Bronchial epithelial cell (primary cell): Measurements from ENCODE around the gene RSPH6A. TPM values are rescaled to one million over a fixed set of nuclear protein-coding genes. Genes with fewer than 3 reads are reported as not detected.
A peak's percentile ranks its signal among the peaks of the same experiment; 100 is the strongest.

Experiments used
- DNase-seq: peaks from one replicate; pipeline ENCODE4 v3.0.0-alpha.2; 2010; ENCODE audit warnings: low read depth
- FAIRE-seq: peaks from 2 replicates; lab custom pipeline; 2011; peaks lifted over from hg19 to GRCh38; lab: Jason Lieb, UNC
- H3K27me3 ChIP-seq: 2 replicates; pipeline ENCODE4 v1.5.1; 2011; ENCODE audit warnings: low read length; ENCODE audit not compliant: control insufficient read depth, insufficient read depth
- H3K36me3 ChIP-seq: 2 replicates; pipeline ENCODE4 v1.5.1; 2011; ENCODE audit warnings: low read length; ENCODE audit not compliant: control insufficient read depth, insufficient read depth
- H3K4me3 ChIP-seq: 2 replicates; pipeline ENCODE4 v1.5.1; 2011; ENCODE audit warnings: mild to moderate bottlenecking, low read depth, low read length, control low read depth
- CTCF ChIP-seq: IDR thresholded peaks from 2 replicates; pipeline ENCODE4 v1.5.1; 2011; ENCODE audit warnings: mild to moderate bottlenecking, moderate library complexity, low read length, control low read depth, inconsistent platforms; ENCODE audit not compliant: insufficient read depth, severe bottlenecking
- total RNA-seq: library from RNA; depleted of rRNA; stranded (reverse); fragments of >200 nt; gene quantifications from 2 replicates; pipeline ENCODE4 v1.2.1, GENCODE V29; 2014

Gene RSPH6A
- total RNA-seq, 1 donor from 2014 or later, result not detected

- Histone ChIP-seq H3K36me3 (peaks cover 3% of the 10 kb centered on the region), H3K27me3 (peaks cover 15% of the 10 kb centered on the region), H3K4me3 (peak overlapping the region; percentile 97)
- FAIRE-seq, result no peak
- DNase-seq, result no peak
- TF ChIP-seq CTCF, result no peak
These were observed 47.1 kb upstream of the RSPH6A start for GRCh38 chr19:45862271-45862563.

GRCh38 chr19:45860359-45861259 is 45.5 kb upstream of the RSPH6A start:
- FAIRE-seq (no peak), DNase-seq (no peak)
- no peak for TF ChIP-seq CTCF
- Histone ChIP-seq H3K36me3 (peaks cover 3% of the 10 kb centered on the region), H3K27me3 (peaks cover 11% of the 10 kb centered on the region), H3K4me3 (no peak overlapping the region)

GRCh38 chr19:45854167-45854778 is 39.2 kb upstream of the RSPH6A start:
- no peak for DNase-seq
- Histone ChIP-seq H3K4me3 (no peak overlapping the region), H3K27me3 (no peaks in the 10 kb centered on the region), H3K36me3 (peaks cover 23% of the 10 kb centered on the region)
- TF ChIP-seq CTCF, result no peak
- no peak for FAIRE-seq

- no peak overlapping the region for H3K4me3 ChIP-seq
- H3K27me3 ChIP-seq, result no peaks in the 10 kb centered on the region
- no peak for DNase-seq
- peaks cover 34% of the 10 kb centered on the region for H3K36me3 ChIP-seq
- TF ChIP-seq CTCF, result no peak
- FAIRE-seq, result no peak
These were observed 37.9 kb upstream of the RSPH6A start for GRCh38 chr19:45852983-45853382.

- DNase-seq, result no peak
- H3K27me3 ChIP-seq, result no peaks in the 10 kb centered on the region
- H3K4me3 ChIP-seq, result no peak overlapping the region
- TF ChIP-seq CTCF, result no peak
- FAIRE-seq, result no peak
- peaks cover 41% of the 10 kb centered on the region for H3K36me3 ChIP-seq
These were observed 37.1 kb upstream of the RSPH6A start for GRCh38 chr19:45852145-45852750.
